Muscle layer of duodenum (tissue), 2 donors: ENCODE measurements around the gene HIVEP2.

Experiments
- H3K27ac ChIP-seq: one replicate; pipeline ENCODE4 v1.7.0; 2013; ENCODE audit warnings: mild to moderate bottlenecking, low read length
- H3K27me3 ChIP-seq: one replicate; pipeline ENCODE4 v1.7.0; 2013; ENCODE audit warnings: low read depth, mild to moderate bottlenecking, control low read depth, low read length
- H3K36me3 ChIP-seq, 2 donors: one replicate each; pipeline ENCODE4 v1.7.0; 2013; ENCODE audit warnings: low read length in 2 of 2, control low read depth in 1 of 2, mild to moderate bottlenecking in 1 of 2; ENCODE audit not compliant: insufficient read depth in 2 of 2, control insufficient read depth in 1 of 2
- H3K4me1 ChIP-seq, 2 donors: one replicate each; pipeline ENCODE4 v1.7.0; 2013; ENCODE audit warnings: low read length in 2 of 2, mild to moderate bottlenecking in 2 of 2, control low read depth in 1 of 2, moderate library complexity in 1 of 2; ENCODE audit not compliant: insufficient read depth in 2 of 2, control insufficient read depth in 1 of 2
- H3K4me3 ChIP-seq, 2 donors: one replicate each; pipeline ENCODE4 v1.7.0; 2013; ENCODE audit warnings: low read length in 2 of 2, low read depth in 1 of 2, mild to moderate bottlenecking in 1 of 2
- H3K9me3 ChIP-seq, 2 donors: one replicate each; pipeline ENCODE4 v1.7.0; 2013; ENCODE audit warnings: low read length in 2 of 2, control low read depth in 1 of 2, mild to moderate bottlenecking in 1 of 2; ENCODE audit not compliant: control insufficient read depth in 1 of 2
- donor health status: healthy.

The HIVEP2 gene

GRCh38 chr6:142956726-142957125 lies 11.8 kb upstream of the HIVEP2 start:
- Histone ChIP-seq H3K4me3 (no peak overlapping the region), H3K9me3 (no peaks in the 10 kb centered on the region), H3K27ac (no peak overlapping the region), H3K4me1 (no peaks in the 10 kb centered on the region), H3K27me3 (no peaks in the 10 kb centered on the region), H3K36me3 (no peaks in the 10 kb centered on the region)

- Histone ChIP-seq H3K4me1 (no peaks in the 10 kb centered on the region), H3K27ac (no peak overlapping the region), H3K27me3 (no peaks in the 10 kb centered on the region), H3K9me3 (no peaks in the 10 kb centered on the region), H3K36me3 (no peaks in the 10 kb centered on the region), H3K4me3 (no peak overlapping the region)
Measured at GRCh38 chr6:142954844-142955243, 9.9 kb upstream of the HIVEP2 start.

- Histone ChIP-seq H3K27me3 (no peaks in the 10 kb centered on the region), H3K9me3 (no peaks in the 10 kb centered on the region), H3K4me3 (no peak overlapping the region), H3K4me1 (no peaks in the 10 kb centered on the region), H3K36me3 (no peaks in the 10 kb centered on the region), H3K27ac (no peak overlapping the region)
Measured at GRCh38 chr6:142953373-142954273, 8.6 kb upstream of the HIVEP2 start.

DNA sequence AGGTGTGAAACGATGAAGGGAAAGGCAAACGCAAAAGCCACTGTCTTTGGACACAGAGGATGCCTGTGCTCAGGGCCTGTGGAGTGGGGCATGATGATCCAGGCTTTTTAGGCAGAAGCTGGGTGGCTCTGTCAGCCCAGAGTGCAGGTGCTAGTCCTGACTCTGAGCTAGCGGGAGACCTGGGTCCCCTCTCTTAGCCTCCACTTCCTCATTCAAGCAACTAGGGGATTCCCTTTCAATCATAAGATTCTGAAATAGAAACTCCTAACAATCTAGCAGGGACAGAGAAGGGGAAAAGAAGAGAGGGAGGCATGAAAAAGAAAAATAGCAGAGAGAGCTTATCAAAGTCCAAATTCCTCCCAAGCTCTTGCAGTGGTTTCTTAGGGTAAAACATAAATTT lies 7.6 kb upstream of the HIVEP2 start:
- Histone ChIP-seq H3K9me3 (no peaks in the 10 kb centered on the region), H3K4me3 (no peak overlapping the region), H3K27ac (no peak overlapping the region), H3K27me3 (no peaks in the 10 kb centered on the region), H3K4me1 (no peaks in the 10 kb centered on the region), H3K36me3 (no peaks in the 10 kb centered on the region)

- Histone ChIP-seq H3K27ac (no peak overlapping the region), H3K4me1 (no peaks in the 10 kb centered on the region), H3K27me3 (no peaks in the 10 kb centered on the region), H3K4me3 (no peak overlapping the region), H3K9me3 (no peaks in the 10 kb centered on the region), H3K36me3 (peaks cover 0 to 7% of the 10 kb centered on the region in 2 donors)
Measured at GRCh38 chr6:142950291-142950690, 5.3 kb upstream of the HIVEP2 start.

DNA sequence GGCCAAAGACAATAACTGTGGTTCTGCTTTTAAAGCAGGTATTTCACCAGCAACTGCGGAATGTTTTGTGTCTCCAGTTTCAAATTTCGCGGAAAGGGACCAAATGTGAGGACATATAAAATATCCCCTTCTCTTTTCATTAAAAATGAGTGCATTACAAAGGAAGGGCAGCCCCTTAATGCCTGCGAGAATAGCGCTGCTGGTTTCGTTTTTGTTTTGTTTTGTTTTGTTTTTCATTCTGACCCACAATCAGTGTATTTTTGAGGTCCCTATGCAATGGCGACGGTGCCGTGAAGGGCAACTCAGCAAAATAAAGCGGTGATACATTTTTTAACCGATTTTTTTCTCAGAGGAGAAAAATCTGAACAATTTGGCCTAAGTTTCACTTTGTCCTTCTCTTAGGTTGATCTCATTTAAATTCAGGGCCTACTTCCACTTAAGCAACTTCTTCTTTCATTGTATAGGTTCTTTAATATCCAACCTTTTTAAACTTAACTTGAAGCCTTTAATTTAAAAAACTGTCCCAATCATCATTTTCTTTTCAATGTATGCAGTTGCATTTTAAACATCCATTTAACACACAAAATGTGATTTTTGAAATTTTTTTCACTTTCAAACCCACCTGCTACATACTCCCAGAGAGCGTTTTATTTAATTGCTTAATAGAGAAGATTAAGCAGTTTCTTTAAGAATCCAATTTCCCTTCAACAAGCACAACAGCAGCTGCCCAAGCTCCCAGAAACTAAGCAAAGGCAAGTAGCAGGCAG lies 2.9 kb upstream of the HIVEP2 start:
- no peaks in the 10 kb centered on the region for H3K9me3 ChIP-seq
- peaks cover 8 to 12% of the 10 kb centered on the region in 2 donors for H3K4me1 ChIP-seq
- peak overlapping the region; percentile 82 to 94 for H3K4me3 ChIP-seq
- H3K36me3 ChIP-seq: peaks cover 0 to 8% of the 10 kb centered on the region in 2 donors
- H3K27me3 ChIP-seq: no peaks in the 10 kb centered on the region
- peak overlapping the region; percentile 99 for H3K27ac ChIP-seq

DNA sequence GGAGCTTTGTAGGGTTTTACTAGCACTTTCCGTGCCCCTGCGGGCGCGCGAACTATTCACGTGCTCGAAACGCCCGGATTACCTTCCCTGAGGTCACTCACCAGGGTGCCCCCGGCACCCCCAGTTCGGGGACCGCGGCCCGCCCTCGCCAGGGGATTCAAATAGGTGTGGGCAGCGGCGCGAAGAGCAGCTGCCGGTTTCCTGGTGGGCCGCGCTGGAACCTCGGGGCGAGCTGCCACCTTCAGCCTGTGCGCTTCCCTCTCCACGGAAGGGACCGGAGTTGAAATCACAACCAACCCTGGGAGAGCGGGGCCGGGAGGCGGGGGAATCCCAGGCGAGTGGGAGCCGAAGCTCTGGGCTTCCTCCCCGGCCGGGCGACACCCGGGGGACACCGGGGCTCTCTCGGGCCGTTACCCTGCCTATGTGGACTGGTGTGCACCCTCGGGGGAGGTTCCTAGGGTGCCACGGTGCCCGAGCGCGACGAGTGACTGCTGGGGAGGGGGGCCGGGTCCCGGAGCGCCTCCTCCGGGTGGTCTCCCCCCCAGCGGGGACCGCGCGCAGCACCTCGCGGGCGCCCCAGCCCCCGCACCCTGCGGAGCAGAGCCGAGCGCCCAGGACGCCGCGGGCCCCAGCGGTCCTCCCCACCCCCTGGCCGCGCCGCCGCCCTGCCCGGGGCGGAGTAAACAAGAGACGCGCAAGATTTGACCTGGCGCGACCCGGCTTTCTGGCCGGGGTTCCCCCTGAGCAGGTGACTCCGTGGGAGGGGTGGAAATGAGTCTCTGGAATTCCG lies 2.1 kb upstream of the HIVEP2 start:
- H3K27me3 ChIP-seq: no peaks in the 10 kb centered on the region

DNA sequence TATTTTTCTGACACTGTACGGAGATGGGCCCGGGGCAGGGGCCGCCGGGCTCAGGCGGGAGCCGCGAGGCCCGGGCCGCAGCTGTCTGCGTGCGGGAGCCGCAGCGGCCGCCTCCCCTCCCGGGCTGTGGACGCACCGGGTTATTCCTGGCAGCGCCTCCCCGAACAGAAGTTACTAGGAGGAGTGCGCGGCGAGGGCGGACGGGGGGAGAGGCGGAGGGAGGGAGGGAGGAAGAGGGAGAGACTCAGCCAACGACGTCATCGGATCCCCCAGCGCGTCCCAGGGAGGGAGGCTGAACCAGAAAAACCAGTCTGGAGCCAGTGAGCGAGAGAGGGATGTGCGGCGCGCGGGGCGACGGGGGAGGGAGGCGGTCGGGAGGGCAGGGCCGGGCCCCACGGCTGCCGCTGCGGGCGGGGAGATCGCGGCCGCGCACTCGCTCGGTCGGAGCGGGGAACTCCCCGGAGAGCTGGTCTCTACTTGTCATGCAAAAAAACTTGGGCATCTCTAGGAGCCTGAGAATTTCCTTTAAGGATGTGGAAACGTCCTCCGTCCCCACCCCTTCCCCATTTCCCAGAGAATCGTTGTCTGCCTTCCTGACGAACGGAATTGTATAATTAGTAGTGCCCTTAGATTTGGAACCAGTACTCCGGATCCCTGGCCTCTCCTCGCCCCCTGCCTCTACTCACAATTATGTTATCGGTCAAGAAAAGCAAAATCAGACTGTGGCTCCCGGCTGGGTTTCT lies 1.4 kb upstream of the HIVEP2 start:
- Histone ChIP-seq H3K36me3 (peaks cover 0 to 8% of the 10 kb centered on the region in 2 donors), H3K27ac (peak overlapping the region; percentile 99), H3K9me3 (no peaks in the 10 kb centered on the region), H3K27me3 (no peaks in the 10 kb centered on the region), H3K4me1 (peaks cover 15 to 18% of the 10 kb centered on the region in 2 donors), H3K4me3 (peak overlapping the region; percentile 82 to 94)

More for the DNA sequence above, 2.1 kb upstream of the HIVEP2 start:
- Histone ChIP-seq H3K9me3 (no peaks in the 10 kb centered on the region), H3K27ac (peak overlapping the region; percentile 99), H3K4me1 (peaks cover 13 to 17% of the 10 kb centered on the region in 2 donors), H3K4me3 (peak overlapping the region; percentile 82 to 94), H3K36me3 (peaks cover 0 to 8% of the 10 kb centered on the region in 2 donors)

DNA sequence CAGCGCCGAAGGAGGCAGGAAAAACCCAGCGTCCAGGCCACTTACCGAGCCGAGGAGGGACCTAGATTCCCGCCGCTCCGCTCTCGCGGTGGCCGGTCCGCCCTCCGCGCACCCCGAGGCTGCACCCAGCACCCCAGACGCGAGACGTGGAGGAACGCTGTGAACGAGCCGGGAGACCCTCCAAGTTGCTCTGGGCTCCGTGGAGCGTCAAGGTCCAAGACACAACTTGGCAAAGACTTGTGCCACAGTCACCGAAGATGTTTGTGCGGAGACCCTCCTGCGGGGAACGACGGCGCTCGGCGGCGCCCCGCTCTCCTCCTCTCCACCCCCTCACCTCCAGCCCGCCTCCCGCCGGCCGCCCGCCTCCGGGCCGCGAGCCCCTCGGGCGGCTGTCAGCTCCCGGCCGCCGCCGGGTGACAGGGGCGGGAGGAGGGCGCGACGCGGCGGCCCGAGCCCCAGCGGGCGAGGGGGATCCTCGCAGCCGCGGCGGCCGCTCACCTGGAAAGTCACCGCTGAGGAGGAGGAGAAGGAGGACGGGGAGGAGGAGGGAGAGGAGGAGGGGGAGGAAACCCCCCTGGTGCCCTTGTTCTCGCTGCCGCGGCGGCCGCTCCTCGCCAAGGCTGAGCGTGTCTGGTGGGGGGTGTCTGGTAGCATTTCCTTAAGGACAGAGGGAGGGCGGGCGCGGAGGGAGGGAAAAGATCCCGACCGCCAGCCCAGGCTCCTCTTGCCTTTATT lies 637 bp upstream of the HIVEP2 start:
- no peaks in the 10 kb centered on the region for H3K9me3 ChIP-seq
- H3K36me3 ChIP-seq: peaks cover 0 to 8% of the 10 kb centered on the region in 2 donors
- H3K4me3 ChIP-seq: peak overlapping the region; percentile 82 to 94
- H3K27ac ChIP-seq: peak overlapping the region; percentile 94
- no peaks in the 10 kb centered on the region for H3K27me3 ChIP-seq
- peaks cover 18% of the 10 kb centered on the region in 2 donors for H3K4me1 ChIP-seq
